HepG2 (cell line): ENCODE data around the gene ORC2. TPM values are rescaled to one million over a fixed set of nuclear protein-coding genes. Genes with fewer than 3 reads are reported as not detected.
A peak's percentile ranks its signal among the peaks of the same experiment; 100 is the strongest.

ENCODE experiments used
- FOXM1 ChIP-seq: sonication (generic); formaldehyde crosslinking; IDR thresholded peaks from 2 replicates; pipeline ENCODE4 v1.5.0; 2020; ENCODE audit warnings: missing genetic modification reagents
- HMG20B ChIP-seq: conservative IDR thresholded peaks from 2 replicates; pipeline ENCODE4 v1.6.1; 2016; ENCODE audit warnings: missing genetic modification reagents, missing compliant biosample characterization
- PAX8 ChIP-seq: sonication (generic); formaldehyde crosslinking; IDR thresholded peaks from 2 replicates; pipeline ENCODE4 v1.8.0; 2022; ENCODE audit warnings: mild to moderate bottlenecking, missing genetic modification reagents, borderline replicate concordance
- SIN3B ChIP-seq: fragments of 150-350 bp; IDR thresholded peaks from 2 replicates; pipeline ENCODE4 v1.6.1; 2014; ENCODE audit warnings: low read length
- STAT6 ChIP-seq: sonication (generic); formaldehyde crosslinking; IDR thresholded peaks from 2 replicates; pipeline ENCODE4 v1.4.0; 2020; ENCODE audit warnings: missing genetic modification reagents, mild to moderate bottlenecking, borderline replicate concordance
- YEATS4 ChIP-seq: sonication (generic); formaldehyde crosslinking; IDR thresholded peaks from 2 replicates; pipeline ENCODE4 v1.4.0; 2020; ENCODE audit warnings: missing genetic modification reagents, borderline replicate concordance
- ZBTB1 ChIP-seq: sonication (generic); formaldehyde crosslinking; IDR thresholded peaks from 2 replicates; pipeline ENCODE4 v1.4.0; 2020; ENCODE audit warnings: missing genetic modification reagents, borderline replicate concordance
- ZFP36L2 ChIP-seq: sonication (generic); formaldehyde crosslinking; IDR thresholded peaks from 2 replicates; pipeline ENCODE4 v1.4.0; 2020; ENCODE audit warnings: missing genetic modification reagents
- ZMYM2 ChIP-seq: sonication (generic); formaldehyde crosslinking; IDR thresholded peaks from 2 replicates; pipeline ENCODE4 v1.8.0; 2022; ENCODE audit warnings: mild to moderate bottlenecking, missing genetic modification reagents
- ZNF138 ChIP-seq: sonication (generic); formaldehyde crosslinking; IDR thresholded peaks from 2 replicates; pipeline ENCODE4 v1.5.0; 2020; ENCODE audit warnings: mild to moderate bottlenecking, low read depth, missing genetic modification reagents
- ZNF44 ChIP-seq: sonication (generic); formaldehyde crosslinking; IDR thresholded peaks from 2 replicates; pipeline ENCODE4 v1.5.1; 2020; ENCODE audit warnings: mild to moderate bottlenecking, missing genetic modification reagents
- ZNF451 ChIP-seq: sonication (generic); formaldehyde crosslinking; IDR thresholded peaks from 2 replicates; pipeline ENCODE4 v1.5.0; 2020; ENCODE audit warnings: mild to moderate bottlenecking, missing genetic modification reagents
- ZNF678 ChIP-seq: sonication (generic); formaldehyde crosslinking; IDR thresholded peaks from 2 replicates; pipeline ENCODE4 v1.4.0; 2020; ENCODE audit warnings: mild to moderate bottlenecking, missing genetic modification reagents
- ZNF747 ChIP-seq: sonication (generic); formaldehyde crosslinking; IDR thresholded peaks from 2 replicates; pipeline ENCODE4 v1.8.1; 2023; ENCODE audit warnings: missing genetic modification reagents, mild to moderate bottlenecking, borderline replicate concordance
- ZNF773 ChIP-seq: sonication (generic); formaldehyde crosslinking; IDR thresholded peaks from 2 replicates; pipeline ENCODE4 v1.4.0; 2020; ENCODE audit warnings: missing genetic modification reagents, borderline replicate concordance
- polyA plus RNA-seq, 8 experiments: library from polyadenylated mRNA; depleted of rRNA in 3 of 8; stranded (reverse) in 7 of 8; unstranded in 1 of 8; fragments of >200 nt; fragmentation: Illumina TruSeq in 4 of 8; extraction: Trizol in 4 of 8; gene quantifications; 2 replicates each; pipeline versions ENCODE4 v1.2.1 to v1.2.3, GENCODE V29; 2011 to 2016; ENCODE audit warnings: low read depth in 4 of 8, missing spikeins in 1 of 8, mixed read lengths in 1 of 8; ENCODE audit not compliant: insufficient read depth in 1 of 8
- total RNA-seq, 5 experiments: library from RNA; depleted of rRNA; stranded (reverse); fragments of >200 nt; fragmentation: Illumina TruSeq; extraction: Trizol; gene quantifications; 2 replicates each; pipeline ENCODE4 v1.2.3, GENCODE V29; 2016; ENCODE audit warnings: low read depth in 1 of 5
- TF ChIP-seq, protein P1 (sequence below): sonication (generic); formaldehyde crosslinking; IDR thresholded peaks from 2 replicates; pipeline ENCODE4 v1.8.0; 2022; ENCODE audit warnings: mild to moderate bottlenecking, missing genetic modification reagents, borderline replicate concordance
- TF ChIP-seq, protein P2 (sequence below): sonication (generic); formaldehyde crosslinking; IDR thresholded peaks from 2 replicates; pipeline ENCODE4 v1.8.0; 2022; ENCODE audit warnings: missing genetic modification reagents, mild to moderate bottlenecking, inconsistent platforms, borderline replicate concordance
- TF ChIP-seq, protein P3 (sequence below): IDR thresholded peaks from 2 replicates; pipeline ENCODE4 v1.4.0; 2020; ENCODE audit warnings: mild to moderate bottlenecking, missing genetic modification reagents

ORC2 gene
- total and polyA plus RNA-seq, 2 of the 13 experiments (the other 11 are each of a cell fraction or from before 2014, with no cell fraction given): 19.3 to 73.5 TPM

DNA sequence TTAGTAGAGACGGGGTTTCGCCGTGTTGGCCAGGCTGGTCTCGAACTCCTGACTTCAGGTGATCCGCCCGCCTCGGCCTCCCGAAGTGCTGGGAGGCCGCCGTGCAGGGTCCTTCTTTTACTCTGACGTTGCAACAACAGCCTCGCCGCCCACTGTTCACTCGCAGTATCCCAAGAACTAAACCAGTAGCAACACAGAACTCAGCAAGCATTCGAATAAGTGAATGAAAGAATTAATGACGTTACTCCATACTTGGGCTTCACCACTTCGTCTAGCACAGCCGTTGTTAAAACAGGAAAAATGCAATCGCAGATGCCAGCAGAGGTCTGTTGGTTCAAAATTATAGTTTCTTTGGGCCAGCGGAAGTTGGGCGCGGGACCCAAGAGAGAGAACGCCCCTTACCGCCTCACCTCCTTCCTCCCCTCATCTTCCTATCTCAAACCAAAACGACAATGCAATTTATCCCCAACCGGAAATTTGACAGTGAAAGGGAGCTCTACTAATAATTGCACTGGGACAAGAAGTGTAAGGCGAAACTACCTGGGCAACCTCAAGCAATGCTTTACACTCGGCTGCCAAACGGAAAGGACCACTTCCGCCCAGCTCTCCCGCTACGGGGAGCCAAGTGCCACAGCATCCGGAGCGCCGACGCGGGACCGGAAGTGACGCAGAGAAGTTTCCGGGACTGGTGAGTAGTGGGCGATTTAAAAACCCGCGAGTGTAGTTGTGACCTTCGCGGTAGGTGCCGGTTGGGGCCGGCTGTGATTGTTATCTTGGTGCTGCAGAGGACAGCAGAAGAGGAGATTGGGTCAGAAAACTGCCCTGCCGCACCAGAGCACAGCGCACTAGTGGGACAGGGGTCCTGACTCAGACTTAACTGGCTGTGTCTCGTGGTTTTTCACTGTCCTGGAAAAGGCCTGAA is 74.5 kb downstream of the ORC2 start, which contains the start of the genes NIF3L1 and PPIL3 (continued):
- TF ChIP-seq SIN3B: peak; percentile 95
- TF ChIP-seq STAT6: peak; percentile 98
- TF ChIP-seq HMG20B (CRISPR knock-in tag): no peak; the same call in none of the 2 replicates
- 0 out of 2 replicates have a peak, but pooled peaks have one; percentile 25 for TF ChIP-seq ZNF678 (CRISPR knock-in tag)
- 0 out of 2 replicates have a peak, but pooled peaks have one; percentile 82 for TF ChIP-seq FOXM1
- TF ChIP-seq ZNF747: no peak
- TF ChIP-seq ZFP36L2 (CRISPR knock-in tag): no peak; the same call in 1 of the 2 replicates
- TF ChIP-seq, protein P1, sequence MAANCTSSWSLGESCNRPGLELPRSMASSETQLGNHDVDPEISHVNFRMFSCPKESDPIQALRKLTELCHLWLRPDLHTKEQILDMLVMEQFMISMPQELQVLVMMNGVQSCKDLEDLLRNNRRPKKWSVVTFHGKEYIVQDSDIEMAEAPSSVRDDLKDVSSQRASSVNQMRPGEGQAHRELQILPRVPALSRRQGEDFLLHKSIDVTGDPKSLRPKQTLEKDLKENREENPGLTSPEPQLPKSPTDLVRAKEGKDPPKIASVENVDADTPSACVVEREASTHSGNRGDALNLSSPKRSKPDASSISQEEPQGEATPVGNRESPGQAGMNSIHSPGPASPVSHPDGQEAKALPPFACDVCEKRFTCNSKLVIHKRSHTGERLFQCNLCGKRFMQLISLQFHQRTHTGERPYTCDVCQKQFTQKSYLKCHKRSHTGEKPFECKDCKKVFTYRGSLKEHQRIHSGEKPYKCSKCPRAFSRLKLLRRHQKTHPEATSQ (CRISPR knock-in tag): peak; percentile 82; the same call in 1 of the 2 replicates
- no peak for TF ChIP-seq ZNF138 (CRISPR knock-in tag)
- TF ChIP-seq, protein P2, sequence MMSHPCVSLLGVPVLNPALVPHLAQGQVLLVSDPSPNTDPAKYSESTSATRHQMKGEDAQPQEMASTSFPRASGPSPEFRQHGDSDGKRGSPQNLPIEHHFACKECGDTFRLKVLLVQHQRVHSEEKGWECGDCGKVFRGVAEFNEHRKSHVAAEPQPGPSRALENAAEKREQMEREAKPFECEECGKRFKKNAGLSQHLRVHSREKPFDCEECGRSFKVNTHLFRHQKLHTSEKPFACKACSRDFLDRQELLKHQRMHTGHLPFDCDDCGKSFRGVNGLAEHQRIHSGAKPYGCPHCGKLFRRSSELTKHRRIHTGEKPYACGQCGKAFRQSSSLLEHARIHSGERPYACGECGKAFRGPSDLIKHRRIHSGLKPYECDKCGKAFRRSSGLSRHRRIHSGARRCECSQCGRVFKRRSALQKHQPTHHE (CRISPR knock-in tag): peak; percentile 83
- TF ChIP-seq ZNF451 (CRISPR knock-in tag): peak; percentile 64; the same call in 1 of the 2 replicates
- peak; percentile 87 for TF ChIP-seq ZMYM2
- no peak; the same call in 1 of the 2 replicates for TF ChIP-seq ZBTB1 (CRISPR knock-in tag)
- TF ChIP-seq, protein P3, sequence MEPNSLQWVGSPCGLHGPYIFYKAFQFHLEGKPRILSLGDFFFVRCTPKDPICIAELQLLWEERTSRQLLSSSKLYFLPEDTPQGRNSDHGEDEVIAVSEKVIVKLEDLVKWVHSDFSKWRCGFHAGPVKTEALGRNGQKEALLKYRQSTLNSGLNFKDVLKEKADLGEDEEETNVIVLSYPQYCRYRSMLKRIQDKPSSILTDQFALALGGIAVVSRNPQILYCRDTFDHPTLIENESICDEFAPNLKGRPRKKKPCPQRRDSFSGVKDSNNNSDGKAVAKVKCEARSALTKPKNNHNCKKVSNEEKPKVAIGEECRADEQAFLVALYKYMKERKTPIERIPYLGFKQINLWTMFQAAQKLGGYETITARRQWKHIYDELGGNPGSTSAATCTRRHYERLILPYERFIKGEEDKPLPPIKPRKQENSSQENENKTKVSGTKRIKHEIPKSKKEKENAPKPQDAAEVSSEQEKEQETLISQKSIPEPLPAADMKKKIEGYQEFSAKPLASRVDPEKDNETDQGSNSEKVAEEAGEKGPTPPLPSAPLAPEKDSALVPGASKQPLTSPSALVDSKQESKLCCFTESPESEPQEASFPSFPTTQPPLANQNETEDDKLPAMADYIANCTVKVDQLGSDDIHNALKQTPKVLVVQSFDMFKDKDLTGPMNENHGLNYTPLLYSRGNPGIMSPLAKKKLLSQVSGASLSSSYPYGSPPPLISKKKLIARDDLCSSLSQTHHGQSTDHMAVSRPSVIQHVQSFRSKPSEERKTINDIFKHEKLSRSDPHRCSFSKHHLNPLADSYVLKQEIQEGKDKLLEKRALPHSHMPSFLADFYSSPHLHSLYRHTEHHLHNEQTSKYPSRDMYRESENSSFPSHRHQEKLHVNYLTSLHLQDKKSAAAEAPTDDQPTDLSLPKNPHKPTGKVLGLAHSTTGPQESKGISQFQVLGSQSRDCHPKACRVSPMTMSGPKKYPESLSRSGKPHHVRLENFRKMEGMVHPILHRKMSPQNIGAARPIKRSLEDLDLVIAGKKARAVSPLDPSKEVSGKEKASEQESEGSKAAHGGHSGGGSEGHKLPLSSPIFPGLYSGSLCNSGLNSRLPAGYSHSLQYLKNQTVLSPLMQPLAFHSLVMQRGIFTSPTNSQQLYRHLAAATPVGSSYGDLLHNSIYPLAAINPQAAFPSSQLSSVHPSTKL: peak; percentile 58
- TF ChIP-seq ZNF773 (CRISPR knock-in tag): peak; percentile 44; the same call in 1 of the 2 replicates
- TF ChIP-seq ZNF44 (CRISPR knock-in tag): peak; percentile 43; the same call in 1 of the 2 replicates
- no peak for TF ChIP-seq PAX8 (CRISPR knock-in tag)
- peak; percentile 90 for TF ChIP-seq YEATS4
